Measurements from ENCODE around the gene ZWILCH.
A peak's percentile ranks its signal among the peaks of the same experiment; 100 is the strongest.

Gene ZWILCH

DNA sequence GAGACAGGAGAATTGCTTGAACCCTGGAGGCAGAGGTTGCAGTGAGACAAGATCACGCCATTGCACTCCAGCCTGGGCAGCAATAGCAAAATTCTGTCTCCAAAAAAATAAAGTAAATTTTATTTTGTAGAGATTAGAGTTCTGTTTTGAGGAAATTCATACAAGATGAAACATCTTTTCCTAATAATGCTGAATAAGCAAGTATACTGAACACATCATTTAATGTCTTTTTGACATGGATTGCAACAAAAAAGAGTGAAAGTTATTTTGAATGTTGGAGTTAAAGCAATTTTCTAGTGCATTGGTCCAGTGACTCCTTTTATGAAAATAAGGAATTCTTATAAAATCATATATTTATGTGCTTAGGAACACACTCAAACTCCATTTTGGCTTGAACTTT, 40.1 kb downstream of the ZWILCH start:
- DNase-seq (ENCODE audit: low read depth): no peak

DNA sequence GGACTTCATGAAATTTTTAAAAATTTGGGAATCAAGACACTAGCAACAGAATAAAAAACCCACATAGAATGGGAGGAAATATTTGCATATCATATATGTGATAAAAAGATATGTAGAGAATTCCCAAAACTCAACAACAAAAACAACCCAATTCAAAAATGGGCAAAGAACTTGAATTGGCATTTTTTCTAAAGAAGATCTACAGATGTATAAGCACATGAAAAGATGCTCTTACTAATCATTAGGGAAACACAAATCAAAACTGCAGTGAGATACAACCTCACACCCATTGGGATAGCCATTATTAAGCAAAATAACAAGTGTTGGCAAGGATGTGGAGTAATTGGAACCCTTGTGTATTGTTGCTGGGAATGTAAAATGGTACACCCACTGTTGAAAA, 50.6 kb downstream of the ZWILCH start:
- no peak for DNase-seq (ENCODE audit: low read depth)

DNA sequence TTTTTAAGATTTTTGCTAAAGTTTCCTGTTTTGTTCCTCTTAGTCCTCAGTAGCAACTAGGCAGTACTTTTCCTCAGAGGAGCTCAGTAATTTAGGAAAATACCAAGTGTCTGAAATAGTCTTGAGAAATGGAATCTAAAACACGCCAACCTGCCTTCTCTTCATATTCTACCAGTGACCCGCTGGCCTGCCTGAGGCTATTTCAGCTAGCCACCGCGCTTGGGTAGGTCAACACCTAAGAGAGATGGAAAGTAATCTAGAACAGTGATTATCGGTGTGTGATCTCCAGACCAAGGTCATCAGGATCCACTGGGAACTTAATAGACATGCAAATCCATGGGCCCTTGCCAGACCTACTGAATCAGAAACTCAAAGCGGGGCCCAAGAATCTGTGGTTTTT, 53.1 kb downstream of the ZWILCH start:
- DNase-seq (ENCODE audit: low read depth): no peak

DNA sequence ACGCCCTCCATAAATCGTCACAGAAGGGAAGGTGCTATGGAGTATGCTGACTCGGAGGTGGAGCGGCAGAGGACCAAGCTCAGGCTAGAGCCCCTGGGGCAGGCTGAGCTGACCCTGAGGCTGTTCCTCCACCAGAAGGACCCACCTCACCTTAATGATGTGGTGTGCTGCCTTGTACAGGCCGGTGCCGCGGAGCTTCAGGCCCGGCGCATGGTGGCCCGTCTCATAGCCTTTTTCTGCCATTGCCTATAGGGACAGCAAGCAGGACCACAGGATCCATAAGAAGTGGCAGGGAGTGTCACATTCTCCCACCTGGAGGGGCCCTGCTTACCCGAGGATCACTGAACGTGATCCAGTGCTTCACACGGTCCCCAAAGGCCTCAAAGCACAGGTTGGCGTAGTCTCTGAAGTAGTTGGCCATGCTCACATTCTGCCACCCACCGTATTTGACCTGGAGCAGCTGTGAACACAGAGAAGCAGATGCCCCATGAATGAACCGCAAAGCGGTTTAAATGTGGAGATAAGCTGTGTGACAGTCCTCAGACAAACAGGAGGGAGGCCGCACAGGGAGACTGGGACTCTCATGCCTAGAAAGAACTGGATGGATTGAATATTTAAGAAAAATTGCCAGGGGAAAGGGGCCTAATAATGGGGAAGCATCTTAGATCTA, 55.9 kb downstream of the ZWILCH start:
- no peak for DNase-seq (ENCODE audit: low read depth)

DNA sequence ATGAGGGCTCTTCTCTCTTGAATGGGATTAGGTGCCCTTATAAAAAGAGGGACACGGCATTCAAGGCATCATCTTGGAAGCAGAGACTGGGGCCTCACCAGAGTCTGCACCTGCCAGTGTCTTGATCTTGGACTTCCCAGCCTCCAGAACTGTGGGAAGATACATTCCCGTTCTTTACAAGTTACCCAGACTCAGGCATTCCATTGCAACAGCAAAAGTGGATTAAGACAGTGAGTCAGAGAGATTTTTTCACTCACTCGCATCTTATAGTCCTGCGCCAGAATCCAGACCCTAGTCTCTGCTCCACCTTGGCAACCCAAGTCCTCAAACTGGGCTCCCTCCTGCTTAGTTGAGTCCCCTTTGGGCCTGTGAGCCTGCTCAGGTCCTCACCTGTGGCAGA, 58.0 kb downstream of the ZWILCH start:
- peak; percentile 19 for DNase-seq (ENCODE audit: low read depth)

DNA sequence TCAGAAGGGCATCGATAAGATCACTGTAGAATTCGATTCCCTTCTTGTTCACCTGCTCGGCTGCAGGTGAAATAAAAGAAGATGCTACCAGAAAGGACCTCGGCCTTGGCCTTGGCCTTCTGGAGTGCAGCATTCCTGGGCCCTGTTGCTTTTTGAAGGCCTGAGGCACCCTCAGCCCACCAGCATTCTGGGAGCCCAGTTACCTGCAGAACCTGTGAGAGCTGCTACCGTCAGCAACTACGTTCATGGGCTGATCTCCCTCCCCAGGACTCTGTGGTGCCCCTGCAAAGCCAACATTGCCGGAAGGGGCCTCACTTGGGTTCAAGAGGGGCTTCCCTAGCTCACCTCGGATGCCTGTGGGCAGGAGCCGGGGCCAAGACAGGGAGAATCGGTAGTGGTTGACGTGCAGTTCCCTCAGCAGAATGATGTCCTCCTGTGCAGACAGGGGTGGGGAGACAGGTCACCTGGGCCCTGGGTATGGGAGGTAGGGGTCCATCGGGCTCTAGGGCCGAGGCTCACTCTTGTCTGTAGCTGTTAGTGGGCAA, 58.5 kb downstream of the ZWILCH start:
- no peak for DNase-seq (ENCODE audit: low read depth)

DNA sequence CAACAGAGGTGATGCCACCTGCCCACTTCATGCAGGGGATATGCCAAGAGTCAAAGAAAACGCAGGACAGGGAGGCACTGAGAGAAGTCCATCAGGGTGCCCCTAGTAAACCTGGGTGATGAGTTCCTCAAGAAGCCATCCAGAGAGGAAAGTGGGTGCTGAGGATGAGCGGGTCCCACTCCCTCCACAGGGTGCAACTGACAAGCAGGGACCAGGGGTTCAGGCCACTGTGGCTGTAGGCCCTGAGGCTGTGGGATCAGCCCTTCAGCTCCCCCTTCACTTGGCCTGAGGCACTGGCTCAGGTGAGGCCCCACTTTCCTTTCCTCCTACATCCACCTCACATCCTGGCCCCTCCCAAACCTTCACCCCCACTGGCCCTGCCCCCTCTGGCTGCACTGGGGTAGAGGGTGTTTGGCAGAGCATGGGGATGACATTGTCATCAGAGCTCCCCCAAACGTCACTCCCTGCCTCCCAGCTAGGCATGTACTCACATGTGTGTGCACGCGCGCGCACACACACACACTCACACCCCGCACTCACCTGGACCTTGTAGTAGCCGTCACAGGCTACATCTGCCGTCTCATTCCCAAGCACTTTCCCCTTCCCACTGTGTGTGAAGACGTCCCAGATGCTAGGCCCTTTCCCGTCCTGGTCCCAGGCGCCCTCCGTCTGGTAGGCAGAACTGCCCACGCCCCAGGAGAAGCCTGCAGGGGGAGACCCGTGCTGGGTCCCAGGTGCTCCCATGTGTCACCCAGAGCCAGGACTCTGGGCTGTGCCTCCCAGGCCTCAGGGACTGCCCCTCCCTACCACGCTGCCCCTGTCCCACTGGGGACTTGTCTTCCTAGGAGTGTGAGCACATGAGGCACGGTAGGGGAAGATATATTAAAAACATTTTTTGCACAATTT, 59.3 kb downstream of the ZWILCH start:
- DNase-seq (ENCODE audit: low read depth): no peak

DNA sequence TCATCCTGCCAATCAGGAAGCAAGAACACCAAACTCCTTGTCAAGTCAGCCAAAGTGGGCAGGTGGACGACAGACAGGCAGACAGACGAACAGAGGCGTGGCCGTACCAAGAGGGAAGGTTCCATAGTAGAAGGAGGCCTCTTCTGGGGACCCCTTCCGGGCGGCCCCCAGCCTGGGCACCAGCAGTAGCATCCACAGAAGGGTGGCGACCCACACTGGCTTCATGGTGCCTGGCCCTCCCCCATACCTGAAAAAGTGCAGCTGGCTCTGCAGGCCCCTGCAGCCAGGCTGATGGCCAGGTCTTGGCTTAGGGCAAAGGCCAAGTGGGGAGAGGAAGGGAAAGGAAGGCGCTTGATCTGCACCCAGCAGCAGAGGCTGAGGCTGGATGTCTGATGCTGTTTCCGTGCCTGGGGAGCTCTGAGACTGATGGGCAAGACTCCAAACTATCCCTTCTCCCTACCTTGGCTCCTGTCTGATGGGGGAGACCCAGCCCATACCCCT, 60.1 kb downstream of the ZWILCH start:
- DNase-seq (ENCODE audit: low read depth): no peak

DNA sequence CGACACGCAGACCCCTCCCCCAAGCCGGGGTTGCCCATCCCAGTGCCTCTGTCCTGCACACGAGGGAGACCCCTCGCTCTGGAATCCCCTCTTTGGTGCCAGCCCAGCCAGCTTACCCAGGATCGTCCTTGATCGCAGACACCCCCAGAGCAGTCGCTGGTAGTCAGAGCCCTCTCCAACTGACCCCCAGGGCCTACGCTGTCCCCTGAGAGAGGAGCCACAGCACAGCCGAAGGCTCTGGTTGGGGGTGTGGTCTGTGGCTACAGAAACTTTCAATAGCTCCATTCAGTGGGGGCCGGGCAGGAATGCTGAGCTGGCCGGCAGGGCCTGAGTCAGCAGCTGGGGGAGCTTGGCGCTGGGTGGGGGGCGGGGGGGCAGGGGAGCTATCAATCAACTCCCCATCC, 60.6 kb downstream of the ZWILCH start, which contains the start of gene LCTL:
LCTL (minus strand) TSS at position 258 of the 404 bp plus-strand sequence. CDS start 633 bp downstream, outside the sequence.
- peak; percentile 47 for DNase-seq (ENCODE audit: low read depth)

DNA sequence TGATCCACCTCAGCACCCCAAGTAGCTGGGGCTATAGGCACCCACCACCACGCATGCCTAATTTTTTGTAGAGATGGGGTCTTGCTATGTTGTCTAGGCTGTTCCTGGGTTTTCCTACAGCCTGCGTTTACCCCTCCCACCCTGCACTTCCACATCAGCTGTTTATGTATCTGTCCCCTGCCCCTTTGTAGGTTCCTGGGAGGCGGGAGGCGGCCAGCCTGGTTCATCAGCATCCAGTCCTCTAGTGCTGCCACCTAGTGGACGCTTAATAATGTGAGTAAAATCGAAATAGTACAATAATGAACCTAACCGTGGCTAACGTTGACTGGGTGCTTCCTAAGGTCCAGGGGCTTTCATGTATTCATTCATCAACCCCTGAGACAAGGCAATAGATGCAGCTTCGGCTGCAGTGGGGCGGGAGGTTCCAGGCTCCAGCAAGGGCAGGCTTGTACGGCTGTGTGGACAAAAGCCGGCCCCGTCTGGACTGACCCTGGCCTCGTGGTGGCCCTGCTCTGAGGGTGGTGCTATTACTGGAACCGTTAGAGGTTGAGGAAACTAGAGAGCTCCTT, 61.9 kb downstream of the ZWILCH start:
- peak; percentile 67 for DNase-seq (ENCODE audit: low read depth)

DNA sequence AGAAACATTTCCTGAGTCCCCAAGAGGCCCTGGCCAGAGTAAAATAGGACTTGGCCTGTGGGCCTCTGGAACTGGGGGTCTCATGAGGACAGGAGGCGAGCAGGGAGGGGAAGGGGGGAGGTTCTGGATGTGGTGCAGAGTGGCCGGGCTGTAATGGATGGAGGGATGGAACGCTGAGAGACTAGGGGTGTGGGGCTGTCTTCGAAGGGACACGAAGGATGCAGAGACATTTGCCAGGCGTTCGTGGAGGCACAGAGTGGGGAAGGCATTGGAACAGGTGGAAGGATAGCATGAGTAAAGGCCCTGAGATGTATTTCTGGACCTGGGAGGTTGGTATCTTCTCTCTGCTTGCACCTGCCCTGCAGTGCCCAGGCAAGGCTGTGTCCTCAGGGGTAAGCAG, 62.8 kb downstream of the ZWILCH start:
- no peak for DNase-seq (ENCODE audit: low read depth)

DNA sequence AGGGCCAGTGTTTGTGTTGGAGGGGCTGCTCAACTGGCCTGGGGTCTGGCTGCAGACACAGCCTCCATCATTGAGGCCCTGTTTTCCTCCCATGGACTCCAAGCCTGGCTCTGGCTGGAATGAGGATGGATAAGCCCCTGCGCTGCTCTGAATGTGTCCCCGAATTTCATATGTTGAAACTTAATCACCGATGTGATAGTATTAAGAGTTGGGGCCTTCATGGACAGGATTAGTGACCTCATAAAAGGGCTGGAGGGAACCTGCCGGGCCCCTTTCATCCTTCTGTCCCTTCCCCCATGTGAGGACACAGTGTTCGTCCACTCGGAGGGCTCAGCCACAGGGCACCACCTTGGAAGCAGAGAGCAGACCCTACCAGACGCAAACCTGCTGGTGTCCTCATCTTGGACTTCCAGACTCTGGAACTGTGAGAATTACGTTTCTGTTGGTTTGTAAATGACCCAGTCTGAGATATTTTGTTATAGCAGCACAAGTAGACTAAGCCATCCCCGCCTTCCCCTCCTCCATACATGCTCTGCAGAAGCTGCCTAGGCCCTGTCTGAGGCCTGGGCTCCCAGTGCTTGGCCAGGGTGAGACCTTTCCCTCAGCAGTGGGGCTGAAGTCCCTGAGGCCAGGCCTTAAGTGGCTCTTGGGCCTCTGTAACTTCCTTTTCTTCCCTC, 64.5 kb downstream of the ZWILCH start:
- no peak for DNase-seq (ENCODE audit: low read depth)

DNA sequence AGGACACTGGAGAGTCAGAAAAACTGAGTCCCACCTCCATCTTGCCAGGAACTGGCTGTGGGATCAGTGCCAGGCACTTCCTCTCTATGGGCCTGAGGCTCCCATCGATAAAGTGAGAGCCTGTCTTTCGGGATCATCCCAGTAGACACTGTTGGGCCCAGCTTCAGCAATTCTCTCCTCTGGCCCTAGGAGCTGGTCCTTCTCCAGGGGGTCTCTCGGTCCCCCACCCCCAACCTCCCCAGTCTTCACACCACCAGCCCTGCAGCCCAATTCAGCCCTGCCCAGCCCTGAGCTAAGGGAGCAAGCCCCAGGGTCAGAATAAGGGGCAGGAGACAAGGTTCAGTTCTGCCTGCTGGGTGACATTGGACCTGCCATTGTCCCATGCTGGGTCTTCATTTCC, 65.2 kb downstream of the ZWILCH start:
- no peak for DNase-seq (ENCODE audit: low read depth)

DNA sequence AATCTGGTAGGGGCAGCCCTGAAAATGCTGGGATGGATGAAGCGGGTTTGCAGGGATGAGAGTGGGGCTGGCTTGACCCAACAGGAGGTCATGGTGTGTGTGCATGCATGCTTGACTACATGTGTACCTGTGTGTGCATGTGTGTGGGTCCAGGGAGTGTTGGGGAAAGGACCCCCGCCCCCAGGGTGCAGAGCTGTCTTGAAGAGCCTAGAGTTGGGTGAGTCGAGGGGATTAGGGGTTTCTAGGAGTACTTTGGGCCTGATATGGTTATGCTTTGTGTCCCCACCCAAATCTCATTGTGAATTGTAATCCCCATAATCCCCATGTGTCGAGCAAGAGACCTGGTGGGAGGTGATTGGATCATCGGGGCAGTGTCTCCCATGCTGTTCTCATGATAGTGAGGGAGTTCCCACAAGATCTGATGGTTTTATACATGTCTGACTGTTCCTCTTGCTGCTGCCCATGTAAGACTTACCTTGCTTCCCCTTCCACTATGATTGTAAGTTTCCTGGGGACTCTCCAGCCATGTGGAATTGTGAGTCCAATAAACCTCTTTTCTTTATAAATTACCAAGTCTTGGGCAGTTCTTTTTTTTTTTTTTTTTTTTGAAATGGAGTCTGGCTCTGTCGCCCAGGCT, 65.8 kb downstream of the ZWILCH start:
- no peak for DNase-seq (ENCODE audit: low read depth)

DNA sequence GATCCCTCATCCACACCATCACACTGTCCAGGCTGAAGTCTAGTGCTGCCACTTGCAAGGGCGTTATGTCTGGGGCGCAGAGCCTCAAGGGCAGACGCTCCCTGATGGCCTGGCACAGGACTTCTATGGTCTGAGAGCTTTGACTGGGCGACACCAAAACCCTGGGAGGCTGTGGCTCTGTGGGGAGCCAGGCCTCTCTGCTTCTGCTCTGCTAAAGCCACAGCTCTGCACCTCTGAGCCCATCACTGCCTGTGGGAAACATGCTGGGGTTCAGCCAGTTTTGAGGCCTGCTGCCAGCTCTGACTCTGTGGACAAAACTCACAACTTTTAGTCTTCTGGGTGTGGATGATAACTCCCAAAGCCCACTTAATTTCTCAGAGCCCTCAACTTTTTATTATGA, 67.0 kb downstream of the ZWILCH start:
- DNase-seq (ENCODE audit: low read depth): no peak

DNA sequence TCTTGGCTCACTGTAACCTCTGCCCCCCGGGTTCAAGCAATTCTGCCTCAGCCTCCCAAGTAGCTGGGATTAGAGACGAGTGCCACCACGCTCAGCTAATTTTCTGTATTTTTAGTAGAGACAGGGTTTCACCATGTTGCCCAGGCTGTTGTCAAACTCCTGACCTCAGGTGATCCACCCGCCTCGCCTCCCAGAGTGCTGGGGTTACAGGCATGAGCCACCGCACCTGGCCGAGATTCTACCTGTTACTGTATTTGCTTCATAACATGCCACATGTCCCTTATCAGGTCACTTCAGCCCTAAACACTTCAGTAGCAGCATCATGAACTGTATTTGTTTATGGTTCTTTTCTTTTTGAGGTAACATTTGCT, 68.2 kb downstream of the ZWILCH start:
- DNase-seq (ENCODE audit: low read depth): no peak

DNA sequence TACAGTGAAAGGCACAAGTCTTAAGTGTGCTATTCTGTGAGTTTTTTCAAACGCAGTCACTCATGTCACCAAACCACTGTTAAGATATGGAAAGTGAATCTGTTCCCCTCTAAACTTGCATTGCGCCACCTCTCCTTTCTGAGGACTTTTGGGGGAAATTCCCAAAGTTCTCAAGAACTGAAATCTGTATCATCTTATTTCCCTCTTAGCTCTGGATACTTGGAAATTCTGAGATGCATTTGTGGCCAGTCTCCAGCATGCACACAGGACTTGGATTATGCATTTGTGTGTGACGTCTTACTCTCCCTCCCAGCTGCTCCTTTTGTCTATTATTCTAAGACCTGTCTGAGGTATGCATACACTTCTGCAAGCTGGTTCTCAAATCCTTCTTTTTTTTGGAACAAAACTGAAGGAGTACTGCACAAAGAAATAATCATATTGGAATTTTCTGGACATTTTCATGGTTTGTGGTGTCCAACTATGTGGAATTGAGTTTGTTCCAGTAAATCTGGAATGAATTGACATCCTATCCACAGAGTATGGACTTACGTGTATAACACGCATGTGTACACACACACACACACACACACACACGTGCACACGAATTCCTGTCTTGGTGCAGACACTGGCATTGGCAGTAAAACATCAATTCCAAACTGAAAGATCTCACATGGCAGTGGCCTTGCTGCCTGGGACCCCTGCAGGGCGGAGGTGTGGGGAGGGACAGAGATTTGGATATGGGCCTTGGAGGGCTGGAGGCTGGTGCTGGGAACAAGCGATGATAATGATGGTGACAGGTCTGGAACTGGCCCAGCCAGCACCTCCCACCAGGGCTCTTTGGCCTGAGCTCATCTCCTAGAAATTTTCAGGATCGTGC, 68.8 kb downstream of the ZWILCH start:
- DNase-seq (ENCODE audit: low read depth): peak; percentile 79

DNA sequence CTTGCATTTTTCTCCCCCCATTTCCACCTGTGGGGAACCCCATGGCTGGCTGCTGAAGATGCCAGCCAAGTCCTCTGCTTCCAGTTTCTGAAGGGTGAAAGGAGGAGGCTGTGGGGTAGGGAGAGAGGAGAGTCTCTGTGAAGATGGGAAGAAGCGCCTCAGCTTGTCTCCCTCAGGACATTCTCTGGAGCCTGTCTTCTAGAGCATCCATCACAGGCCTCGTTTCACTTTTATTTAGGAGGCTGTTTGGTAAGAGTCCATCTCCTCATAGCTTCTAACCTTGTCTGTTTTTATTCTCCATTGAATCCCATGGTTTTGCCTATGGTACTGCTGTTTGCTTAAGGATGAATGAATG, 69.4 kb downstream of the ZWILCH start:
- no peak for DNase-seq (ENCODE audit: low read depth)

DNA sequence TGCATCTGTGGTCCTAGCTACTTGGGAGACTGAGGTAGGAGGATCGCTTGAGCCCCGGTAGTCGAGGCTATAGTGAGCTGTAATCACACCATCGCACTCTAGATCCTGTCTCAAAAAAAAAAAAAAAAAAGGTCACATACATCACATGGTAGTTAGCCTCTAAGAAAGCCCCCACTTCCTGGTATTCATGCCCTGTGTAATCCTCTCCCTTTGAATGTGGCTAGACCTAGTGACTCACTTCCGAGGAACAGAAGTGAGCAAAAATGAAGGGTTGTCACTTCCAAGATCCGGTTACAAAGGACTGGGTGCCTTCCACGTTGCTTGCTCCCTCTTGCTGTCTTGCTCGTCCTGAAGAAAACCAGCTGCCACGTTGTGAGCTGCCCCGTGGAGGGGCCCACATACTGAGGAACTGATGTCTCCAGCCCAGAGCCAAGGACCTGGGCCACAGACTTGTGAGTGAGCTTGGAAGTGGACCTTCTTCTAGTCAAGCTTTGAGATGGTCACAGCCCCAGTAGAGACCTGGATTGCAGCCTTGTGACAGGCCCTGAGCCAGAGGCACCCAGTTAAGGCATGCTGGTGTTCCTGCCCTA, 73.3 kb downstream of the ZWILCH start:
- DNase-seq (ENCODE audit: low read depth): peak; percentile 59

DNA sequence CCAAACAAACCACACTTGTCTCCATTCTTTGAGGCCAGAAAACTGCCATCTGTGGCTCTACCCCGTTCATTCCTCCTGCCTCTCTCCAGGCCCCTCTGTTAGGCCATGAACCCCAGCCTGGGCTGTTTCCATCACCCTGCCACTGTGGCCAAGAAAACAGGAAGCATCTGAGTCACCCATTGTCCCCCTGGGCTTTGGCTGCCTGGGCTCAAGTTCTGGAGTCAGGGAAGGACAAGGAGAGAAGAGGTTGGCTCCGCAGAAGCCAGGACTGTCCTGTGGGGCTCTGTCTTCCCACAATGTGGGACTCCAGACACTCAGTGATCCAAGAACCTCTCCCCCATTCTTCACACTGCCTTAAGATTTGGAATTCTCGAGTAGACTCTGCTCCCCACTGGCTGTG, 75.5 kb downstream of the ZWILCH start:
- peak; percentile 58 for DNase-seq (ENCODE audit: low read depth)

All from EH (cell line).